Colonic mucosa (tissue), 4 donors: Measurements from ENCODE around the gene ETFBKMT. TPM values are rescaled to one million over a fixed set of nuclear protein-coding genes. Genes with fewer than 3 reads are reported as not detected.
"Not testable (repeated sequence)": the region's sequence is repeated elsewhere in the genome, so short reads cannot be mapped to it uniquely, and the experiment has no call there.

Source experiments
- DNase-seq: peaks from one replicate; pipeline ENCODE4 v3.0.0-alpha.2; 2020
- H3K27ac ChIP-seq: fragments of 200-600 bp; one replicate; pipeline ENCODE4 v1.8.0; 2021
- H3K27me3 ChIP-seq: fragments of 200-600 bp; one replicate; pipeline ENCODE4 v1.8.0; 2021
- H3K36me3 ChIP-seq: fragments of 200-600 bp; one replicate; pipeline ENCODE4 v1.8.0; 2021
- H3K4me1 ChIP-seq: fragments of 200-600 bp; one replicate; pipeline ENCODE4 v1.8.0; 2021; ENCODE audit warnings: mild to moderate bottlenecking
- H3K4me3 ChIP-seq: fragments of 200-600 bp; one replicate; pipeline ENCODE4 v1.8.0; 2021
- H3K9ac ChIP-seq, 2 donors: one replicate each; pipeline ENCODE4 v1.7.0; 2013; ENCODE audit warnings: control low read depth in 2 of 2, low read depth in 2 of 2, low read length in 2 of 2
- H3K9me3 ChIP-seq: fragments of 200-600 bp; one replicate; pipeline ENCODE4 v1.8.0; 2021
- CTCF ChIP-seq: fragments of 200-600 bp; IDR thresholded peaks from one replicate; pipeline ENCODE4 v1.8.0; 2022; ENCODE audit warnings: antibody characterized with exemption, mild to moderate bottlenecking
- intact Hi-C: fragments of 100-400 bp; cut with DNase I; formaldehyde crosslinking; loops from one replicate; pipeline ENCODE4 v1.14.1; 2022
- total RNA-seq, 2 donors: library from RNA; stranded (reverse); fragmentation: NEBNext Ultra II Directional in 1 of 2; extraction: Animal tissue kit (Norgen Biotek cat#: 25700) in 1 of 2; gene quantifications; one replicate each; pipeline ENCODE4 v1.2.1, GENCODE V29; 2021
- donor health status: healthy.
- donor health status: DM: no; HTN: no; CAD: no.
- donor health status: DM: no; HTN: no; CAD: no.

The ETFBKMT gene
- total RNA-seq, 2 donors from 2014 or later: 3.7 to 5.2 TPM

DNA sequence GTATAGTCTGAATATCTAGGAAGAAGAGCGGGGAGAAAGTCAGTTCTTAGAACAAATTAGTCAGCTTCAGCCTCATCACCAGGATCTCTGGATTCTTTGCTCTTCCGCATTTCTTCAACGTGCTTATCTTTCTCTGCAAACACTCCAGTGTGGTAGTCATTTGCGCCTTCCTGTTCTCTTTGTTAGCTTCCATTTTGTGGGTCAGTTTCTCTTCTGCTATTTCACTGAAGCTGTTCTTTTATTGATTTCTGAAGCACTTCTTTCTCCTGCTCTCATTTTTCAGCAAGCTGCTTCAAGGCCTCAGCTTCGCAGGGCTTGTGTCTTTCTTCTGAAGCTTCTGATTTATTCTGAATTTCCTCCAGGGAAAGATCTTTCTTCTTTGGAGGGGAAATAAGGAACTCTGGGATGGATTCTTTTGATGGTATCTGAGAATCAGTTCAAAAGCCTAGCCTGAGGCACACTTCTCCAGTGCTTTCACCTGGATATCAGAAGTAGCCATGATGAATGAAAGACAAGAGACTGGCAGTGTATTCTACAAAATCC is 55.9 kb downstream of the ETFBKMT start:
- TF ChIP-seq CTCF: no peak
- Histone ChIP-seq H3K27ac (no peak overlapping the region), H3K4me1 (no peaks in the 10 kb centered on the region), H3K9me3 (no peaks in the 10 kb centered on the region), H3K4me3 (no peak overlapping the region), H3K36me3 (no peaks in the 10 kb centered on the region), H3K9ac (no peak overlapping the region), H3K27me3 (no peaks in the 10 kb centered on the region)
- no peak for DNase-seq
- intact Hi-C loops: no loop called here

- H3K9me3 ChIP-seq, H3K9ac ChIP-seq, DNase-seq, H3K27me3 ChIP-seq, H3K4me3 ChIP-seq, H3K4me1 ChIP-seq, H3K27ac ChIP-seq, H3K36me3 ChIP-seq, intact Hi-C loops: not testable (repeated sequence)
Measured at GRCh38 chr12:31716998-31717397, 57.5 kb downstream of the ETFBKMT start.

DNA sequence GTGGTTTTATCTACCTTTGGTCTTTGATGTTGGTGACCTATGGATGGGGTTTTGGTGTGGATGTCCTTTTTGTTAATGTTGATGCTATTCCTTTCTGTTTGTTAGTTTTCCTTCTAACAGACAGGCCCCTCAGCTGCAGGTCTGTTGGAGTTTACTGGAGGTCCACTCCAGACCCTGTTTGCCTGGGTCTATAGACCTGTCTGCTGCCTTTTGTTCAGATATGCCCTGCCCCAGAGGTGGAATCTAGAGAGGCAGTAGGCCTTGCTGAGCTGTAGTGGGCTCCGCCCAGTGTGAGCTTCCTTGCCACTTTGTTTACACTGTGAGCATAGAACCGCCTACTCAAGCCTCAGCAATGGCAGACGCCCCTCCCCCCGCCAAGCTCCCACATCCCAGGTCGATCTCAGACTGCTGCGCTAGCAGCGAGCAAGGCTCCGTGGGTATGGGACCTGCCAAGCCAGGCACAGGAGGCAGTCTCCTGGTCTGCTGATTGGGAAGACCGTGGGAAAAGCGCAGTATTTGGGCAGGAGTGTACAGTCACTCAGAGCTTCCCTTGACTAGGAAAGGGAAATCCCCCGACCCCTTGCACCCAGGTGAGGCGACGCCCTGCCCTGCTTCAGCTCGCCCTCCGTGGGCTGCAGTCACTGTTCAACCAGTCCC is 59.2 kb downstream of the ETFBKMT start:
- DNase-seq, intact Hi-C loops, H3K4me1 ChIP-seq, H3K27ac ChIP-seq, H3K36me3 ChIP-seq, H3K9ac ChIP-seq, H3K4me3 ChIP-seq, H3K27me3 ChIP-seq, H3K9me3 ChIP-seq: not testable (repeated sequence)

DNA sequence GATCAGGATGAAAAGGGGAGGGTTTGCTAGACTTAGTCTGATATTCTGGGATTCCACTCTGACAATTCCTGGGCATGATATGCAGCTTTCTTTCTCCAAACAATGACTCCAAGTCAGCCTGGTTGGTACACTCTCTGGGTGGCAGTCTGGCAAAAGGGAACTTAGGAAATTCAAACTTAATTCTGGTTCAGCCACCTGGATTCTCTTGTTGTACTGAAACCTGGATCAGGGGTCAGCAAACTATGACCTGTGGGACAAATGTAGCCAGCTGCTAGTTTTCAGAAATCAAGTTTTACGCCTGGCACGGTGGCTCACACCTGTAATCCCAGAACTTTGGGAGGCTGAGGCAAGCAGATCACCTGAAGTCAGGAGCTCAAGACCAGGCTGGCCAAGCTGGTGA is 63.1 kb downstream of the ETFBKMT start:
- Histone ChIP-seq H3K4me3 (no peak overlapping the region), H3K27ac (no peak overlapping the region), H3K9me3 (no peaks in the 10 kb centered on the region), H3K27me3 (no peaks in the 10 kb centered on the region), H3K9ac (no peak overlapping the region), H3K36me3 (no peaks in the 10 kb centered on the region), H3K4me1 (no peaks in the 10 kb centered on the region)
- DNase-seq: no peak
- TF ChIP-seq CTCF: no peak
- intact Hi-C loops: loop anchor here (10.0 kb wide), 1 partner anchor 242 kb away; no protein-coding TSS in a partner anchor

Other genes with a start within 250 kb of the ETFBKMT start
- gene DENND5B, start 68.6 kb upstream of the ETFBKMT start, total RNA-seq: 10 to 100 TPM in 1 of 2 donors, 1 to 10 TPM in 1; 3.9 to 11.8 TPM
- 1 to 10 TPM; 4.4 to 4.8 TPM for gene AMN1, start 69.3 kb downstream of the ETFBKMT start, total RNA-seq